A673 (cell line): Measurements from ENCODE around the gene AGBL4. TPM values are rescaled to one million over a fixed set of nuclear protein-coding genes. Genes with fewer than 3 reads are reported as not detected.
A peak's percentile ranks its signal among the peaks of the same experiment; 100 is the strongest.

ENCODE experiments used
- BruUV-seq: library from RNA; stranded (reverse); fragments of 400-500 nt; replicated peaks from 2 replicates; lab custom pipeline; 2021; lab: Mats Ljungman, UMichigan
- CTCF ChIA-PET: fragments of 300-600 bp; sonication (Branson Sonifier 250); formaldehyde crosslinking; loops from one replicate; lab custom pipeline; 2022; ENCODE audit warnings: antibody characterized with exemption; lab: Charles Lee
- POLR2A ChIA-PET: fragments of 300-600 bp; sonication (Branson Sonifier 250); formaldehyde crosslinking; loops from one replicate; lab custom pipeline; 2022; ENCODE audit warnings: antibody characterized with exemption; ENCODE audit not compliant: low non-redundant PET; lab: Charles Lee
- DNase-seq: peaks from one replicate; pipeline ENCODE4 v3.0.0-alpha.2; 2015; ENCODE audit warnings: low spot score
- H3K27ac ChIP-seq: fragments of 200-600 bp; sonication (generic); 2 replicates; pipeline ENCODE4 v1.5.1; 2016; ENCODE audit warnings: mixed run types, low read depth, mild to moderate bottlenecking, mixed read lengths, antibody characterized with exemption, low read length; ENCODE audit not compliant: poor library complexity, severe bottlenecking
- H3K27me3 ChIP-seq: fragments of 200-600 bp; sonication (generic); replicated peaks from 2 replicates; pipeline ENCODE4 v1.6.1; 2017; ENCODE audit warnings: mixed run types, low read depth, mild to moderate bottlenecking, mixed read lengths, antibody characterized with exemption, low read length; ENCODE audit not compliant: insufficient read depth, poor library complexity
- H3K36me3 ChIP-seq: fragments of 200-600 bp; sonication (generic); 2 replicates; pipeline ENCODE4 v1.6.1; 2016; ENCODE audit warnings: mixed run types, mild to moderate bottlenecking, mixed read lengths, antibody characterized with exemption, low read length; ENCODE audit not compliant: insufficient read depth, poor library complexity, severe bottlenecking
- H3K4me1 ChIP-seq: fragments of 200-600 bp; sonication (generic); 2 replicates; pipeline ENCODE4 v1.6.1; 2017; ENCODE audit warnings: mixed run types, mild to moderate bottlenecking, mixed read lengths, antibody characterized with exemption, low read length; ENCODE audit not compliant: insufficient read depth, poor library complexity, severe bottlenecking
- H3K4me3 ChIP-seq: fragments of 200-600 bp; sonication (generic); 2 replicates; pipeline ENCODE4 v1.5.1; 2016; ENCODE audit warnings: low read depth, mixed run types, mild to moderate bottlenecking, mixed read lengths, low read length; ENCODE audit not compliant: poor library complexity, severe bottlenecking
- H3K9me3 ChIP-seq: fragments of 200-600 bp; sonication (generic); 2 replicates; pipeline ENCODE4 v1.6.1; 2016; ENCODE audit warnings: mixed run types, low read depth, mild to moderate bottlenecking, mixed read lengths, antibody characterized with exemption, low read length; ENCODE audit not compliant: poor library complexity, severe bottlenecking
- EZH2 ChIP-seq: fragments of 200-600 bp; sonication (generic); IDR thresholded peaks from 2 replicates; pipeline ENCODE4 v1.6.1; 2017; ENCODE audit warnings: borderline replicate concordance, low read depth, mild to moderate bottlenecking, mixed read lengths, antibody characterized with exemption, low read length; ENCODE audit not compliant: poor library complexity, severe bottlenecking
- intact Hi-C: fragments of 100-400 bp; cut with micrococcal nuclease; formaldehyde crosslinking; loops from one replicate; pipeline ENCODE4 v1.10.0; 2022; ENCODE audit not compliant: unreplicated experiment
- total RNA-seq: library from RNA; stranded (reverse); gene quantifications from 2 replicates; pipeline ENCODE4 v1.2.3, GENCODE V29; 2021
- TF ChIP-seq, protein P1 (sequence below): fragments of 300-800, 200-600 bp; sonication (generic); conservative IDR thresholded peaks from 2 replicates; pipeline ENCODE4 v1.5.1; 2017; ENCODE audit warnings: low read depth, mild to moderate bottlenecking, antibody characterized with exemption, low read length, moderate library complexity, mixed read lengths

AGBL4 gene
- total RNA-seq, 1 experiment from 2014 or later, result 0.32 TPM

DNA sequence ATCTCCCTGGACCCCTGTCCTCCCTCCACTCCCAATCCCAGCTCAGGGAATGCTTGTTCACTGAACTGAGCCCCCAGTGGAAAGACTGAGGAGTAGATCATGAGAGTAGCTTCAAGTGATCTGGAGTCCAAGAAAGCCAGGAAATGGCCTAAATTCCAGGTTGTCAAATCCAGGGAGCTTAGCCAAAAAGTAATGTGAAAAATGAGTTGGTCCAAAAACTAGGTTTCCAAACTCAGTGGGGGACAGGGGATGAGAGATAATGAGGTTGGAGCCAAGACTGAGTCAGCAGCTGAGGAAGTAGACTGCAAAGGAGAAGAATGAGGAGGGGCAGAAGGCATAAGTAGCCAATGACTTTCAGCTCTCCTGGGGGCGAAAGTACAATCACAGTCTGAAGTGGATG, 963.0 kb downstream of the AGBL4 start:
- H3K36me3 ChIP-seq, result no peaks in the 10 kb centered on the region
- H3K9me3 ChIP-seq, result no peaks in the 10 kb centered on the region
- POLR2A ChIA-PET, result no interaction called here
- peak; percentile 81 for DNase-seq
- H3K27ac ChIP-seq, result no peak overlapping the region
- no peaks in the 10 kb centered on the region for H3K27me3 ChIP-seq
- no TSS peak for BruUV-seq
- H3K4me3 ChIP-seq, result no peak overlapping the region
- intact Hi-C loops, result no loop called here
- CTCF ChIA-PET, result no interaction called here
- no peak for TF ChIP-seq EZH2
- TF ChIP-seq, protein P1, sequence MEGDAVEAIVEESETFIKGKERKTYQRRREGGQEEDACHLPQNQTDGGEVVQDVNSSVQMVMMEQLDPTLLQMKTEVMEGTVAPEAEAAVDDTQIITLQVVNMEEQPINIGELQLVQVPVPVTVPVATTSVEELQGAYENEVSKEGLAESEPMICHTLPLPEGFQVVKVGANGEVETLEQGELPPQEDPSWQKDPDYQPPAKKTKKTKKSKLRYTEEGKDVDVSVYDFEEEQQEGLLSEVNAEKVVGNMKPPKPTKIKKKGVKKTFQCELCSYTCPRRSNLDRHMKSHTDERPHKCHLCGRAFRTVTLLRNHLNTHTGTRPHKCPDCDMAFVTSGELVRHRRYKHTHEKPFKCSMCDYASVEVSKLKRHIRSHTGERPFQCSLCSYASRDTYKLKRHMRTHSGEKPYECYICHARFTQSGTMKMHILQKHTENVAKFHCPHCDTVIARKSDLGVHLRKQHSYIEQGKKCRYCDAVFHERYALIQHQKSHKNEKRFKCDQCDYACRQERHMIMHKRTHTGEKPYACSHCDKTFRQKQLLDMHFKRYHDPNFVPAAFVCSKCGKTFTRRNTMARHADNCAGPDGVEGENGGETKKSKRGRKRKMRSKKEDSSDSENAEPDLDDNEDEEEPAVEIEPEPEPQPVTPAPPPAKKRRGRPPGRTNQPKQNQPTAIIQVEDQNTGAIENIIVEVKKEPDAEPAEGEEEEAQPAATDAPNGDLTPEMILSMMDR, result no peak
- no peaks in the 10 kb centered on the region for H3K4me1 ChIP-seq

DNA sequence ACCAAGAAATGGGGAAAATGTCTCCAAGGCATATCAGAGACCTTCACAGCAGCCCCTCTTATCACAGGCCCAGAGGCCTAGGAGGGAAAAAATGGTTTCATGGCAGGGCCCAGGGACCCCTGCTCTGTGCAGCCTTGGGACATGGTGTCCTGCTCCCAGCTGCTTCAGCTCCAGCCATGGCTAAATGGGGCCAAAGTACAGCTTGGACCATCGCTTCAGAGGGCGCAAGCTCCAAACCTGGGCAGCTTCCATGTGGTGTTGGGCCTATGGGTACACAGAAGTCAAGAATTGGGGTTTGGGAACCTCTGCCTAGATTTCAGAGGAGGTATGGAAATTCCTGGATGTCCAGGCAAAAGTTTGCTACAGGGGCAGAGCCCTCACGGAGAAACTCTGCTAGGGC, 964.7 kb downstream of the AGBL4 start:
- H3K27me3 ChIP-seq, result no peaks in the 10 kb centered on the region
- TF ChIP-seq, protein P1, result no peak
- no peak for TF ChIP-seq EZH2
- ChIA-PET CTCF (no interaction called here), POLR2A (no interaction called here)
- intact Hi-C loops, result no loop called here
- no peaks in the 10 kb centered on the region for H3K9me3 ChIP-seq
- no peak for DNase-seq
- H3K4me3 ChIP-seq, result no peak overlapping the region
- no peak overlapping the region for H3K27ac ChIP-seq
- no TSS peak for BruUV-seq
- H3K4me1 ChIP-seq, result no peaks in the 10 kb centered on the region
- no peaks in the 10 kb centered on the region for H3K36me3 ChIP-seq

DNA sequence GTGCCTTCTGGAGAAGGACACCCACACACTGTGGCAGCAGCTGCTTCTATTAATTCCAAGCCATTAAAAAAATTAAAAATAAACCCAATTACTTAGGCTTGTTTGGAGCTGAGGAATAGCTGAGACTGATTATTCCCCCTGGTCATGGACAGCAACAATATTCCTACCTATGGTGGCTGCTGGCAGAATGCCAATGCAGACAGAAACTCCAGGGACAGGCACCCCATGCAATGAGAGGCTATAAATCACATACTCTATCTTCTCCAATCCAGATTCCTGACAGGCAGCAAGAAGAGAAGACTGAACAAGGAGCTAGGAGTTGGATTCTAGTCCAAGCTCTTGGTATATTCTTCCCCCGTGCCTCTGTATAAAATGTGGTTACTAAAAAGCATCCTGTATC, 971.7 kb downstream of the AGBL4 start:
- CTCF ChIA-PET, result no interaction called here
- no TSS peak for BruUV-seq

More for the DNA sequence above, 971.7 kb downstream of the AGBL4 start:
- no peak overlapping the region for H3K27ac ChIP-seq
- no peaks in the 10 kb centered on the region for H3K9me3 ChIP-seq
- intact Hi-C loops, result no loop called here
- POLR2A ChIA-PET, result interaction anchor here (0.5 kb wide), 1 partner anchor 298 kb away, joined by 8 read pairs; no protein-coding TSS in a partner anchor
- no peak for TF ChIP-seq EZH2
- TF ChIP-seq, protein P1, result no peak
- peak; percentile 45 for DNase-seq
- no peaks in the 10 kb centered on the region for H3K27me3 ChIP-seq
- H3K4me1 ChIP-seq, result peaks cover 16% of the 10 kb centered on the region
- H3K36me3 ChIP-seq, result no peaks in the 10 kb centered on the region
- H3K4me3 ChIP-seq, result no peak overlapping the region
